ENCODE data around the gene GPLD1.
"Not testable (repeated sequence)": the region's sequence is repeated elsewhere in the genome, so short reads cannot be mapped to it uniquely, and the experiment has no call there.

The GPLD1 gene

GRCh38 chr6:24517659-24518543 is 28.5 kb upstream of the GPLD1 start:
- Histone ChIP-seq H3K27me3 (ENCODE audit: insufficient read depth, low read length) (no peaks in the 10 kb centered on the region), H3K36me3 (ENCODE audit: insufficient read depth, low read depth, low read length) (no peaks in the 10 kb centered on the region), H3K4me3 (ENCODE audit: low read length) (no peak overlapping the region), H3K27ac (ENCODE audit: low read length) (no peak overlapping the region), H3K9ac (ENCODE audit: low read depth, low read length) (no peak overlapping the region), H3K4me1 (ENCODE audit: insufficient read depth, low read length) (no peaks in the 10 kb centered on the region), H3K9me3 (ENCODE audit: insufficient read depth, low read depth, low read length) (no peaks in the 10 kb centered on the region)

GRCh38 chr6:24513602-24514001 is 24.2 kb upstream of the GPLD1 start:
- Histone ChIP-seq H3K9me3 (ENCODE audit: insufficient read depth, low read depth, low read length) (no peaks in the 10 kb centered on the region), H3K9ac (ENCODE audit: low read depth, low read length) (no peak overlapping the region), H3K27ac (ENCODE audit: low read length) (no peak overlapping the region), H3K27me3 (ENCODE audit: insufficient read depth, low read length) (no peaks in the 10 kb centered on the region), H3K4me1 (ENCODE audit: insufficient read depth, low read length) (peaks cover 5% of the 10 kb centered on the region; the same call in 1 of the 2 replicates), H3K36me3 (ENCODE audit: insufficient read depth, low read depth, low read length) (no peaks in the 10 kb centered on the region), H3K4me3 (ENCODE audit: low read length) (no peak overlapping the region)

GRCh38 chr6:24511976-24512375 is 22.6 kb upstream of the GPLD1 start:
- H3K27me3 ChIP-seq (ENCODE audit: insufficient read depth, low read length); H3K9me3 ChIP-seq (ENCODE audit: insufficient read depth, low read depth, low read length); H3K4me3 ChIP-seq (ENCODE audit: low read length); H3K4me1 ChIP-seq (ENCODE audit: insufficient read depth, low read length); H3K27ac ChIP-seq (ENCODE audit: low read length); H3K36me3 ChIP-seq (ENCODE audit: insufficient read depth, low read depth, low read length); H3K9ac ChIP-seq (ENCODE audit: low read depth, low read length): not testable (repeated sequence)

- no peak overlapping the region for H3K4me3 ChIP-seq (ENCODE audit: low read length)
- H3K27ac ChIP-seq (ENCODE audit: low read length): no peak overlapping the region
- no peak overlapping the region for H3K9ac ChIP-seq (ENCODE audit: low read depth, low read length)
- H3K9me3 ChIP-seq (ENCODE audit: insufficient read depth, low read depth, low read length): no peaks in the 10 kb centered on the region
- no peaks in the 10 kb centered on the region for H3K27me3 ChIP-seq (ENCODE audit: insufficient read depth, low read length)
- no peaks in the 10 kb centered on the region for H3K36me3 ChIP-seq (ENCODE audit: insufficient read depth, low read depth, low read length)
- H3K4me1 ChIP-seq (ENCODE audit: insufficient read depth, low read length): peaks cover 5% of the 10 kb centered on the region; the same call in 1 of the 2 replicates
Measured at GRCh38 chr6:24506814-24507520, 17.6 kb upstream of the GPLD1 start.

GRCh38 chr6:24504649-24505586 is 15.5 kb upstream of the GPLD1 start:
- Histone ChIP-seq H3K36me3 (ENCODE audit: insufficient read depth, low read depth, low read length) (no peaks in the 10 kb centered on the region), H3K4me3 (ENCODE audit: low read length) (no peak overlapping the region), H3K4me1 (ENCODE audit: insufficient read depth, low read length) (no peaks in the 10 kb centered on the region), H3K9ac (ENCODE audit: low read depth, low read length) (no peak overlapping the region), H3K27ac (ENCODE audit: low read length) (no peak overlapping the region), H3K27me3 (ENCODE audit: insufficient read depth, low read length) (no peaks in the 10 kb centered on the region), H3K9me3 (ENCODE audit: insufficient read depth, low read depth, low read length) (no peaks in the 10 kb centered on the region)

- no peaks in the 10 kb centered on the region for H3K27me3 ChIP-seq (ENCODE audit: insufficient read depth, low read length)
- no peak overlapping the region for H3K4me3 ChIP-seq (ENCODE audit: low read length)
- no peak overlapping the region for H3K9ac ChIP-seq (ENCODE audit: low read depth, low read length)
- no peaks in the 10 kb centered on the region for H3K36me3 ChIP-seq (ENCODE audit: insufficient read depth, low read depth, low read length)
- no peaks in the 10 kb centered on the region for H3K4me1 ChIP-seq (ENCODE audit: insufficient read depth, low read length)
- no peaks in the 10 kb centered on the region for H3K9me3 ChIP-seq (ENCODE audit: insufficient read depth, low read depth, low read length)
- no peak overlapping the region for H3K27ac ChIP-seq (ENCODE audit: low read length)
Measured at GRCh38 chr6:24504287-24504648, 14.9 kb upstream of the GPLD1 start.

GRCh38 chr6:24501914-24502313 is 12.5 kb upstream of the GPLD1 start:
- Histone ChIP-seq H3K4me1 (ENCODE audit: insufficient read depth, low read length) (no peaks in the 10 kb centered on the region), H3K36me3 (ENCODE audit: insufficient read depth, low read depth, low read length) (no peaks in the 10 kb centered on the region), H3K9ac (ENCODE audit: low read depth, low read length) (no peak overlapping the region), H3K4me3 (ENCODE audit: low read length) (no peak overlapping the region), H3K27ac (ENCODE audit: low read length) (no peak overlapping the region), H3K9me3 (ENCODE audit: insufficient read depth, low read depth, low read length) (no peaks in the 10 kb centered on the region), H3K27me3 (ENCODE audit: insufficient read depth, low read length) (peaks cover 2% of the 10 kb centered on the region)

GRCh38 chr6:24501374-24501773 is 12.0 kb upstream of the GPLD1 start:
- no peaks in the 10 kb centered on the region for H3K4me1 ChIP-seq (ENCODE audit: insufficient read depth, low read length)
- H3K4me3 ChIP-seq (ENCODE audit: low read length): no peak overlapping the region
- no peak overlapping the region for H3K27ac ChIP-seq (ENCODE audit: low read length)
- no peak overlapping the region for H3K9ac ChIP-seq (ENCODE audit: low read depth, low read length)
- no peaks in the 10 kb centered on the region for H3K9me3 ChIP-seq (ENCODE audit: insufficient read depth, low read depth, low read length)
- peaks cover 7% of the 10 kb centered on the region for H3K27me3 ChIP-seq (ENCODE audit: insufficient read depth, low read length)
- H3K36me3 ChIP-seq (ENCODE audit: insufficient read depth, low read depth, low read length): no peaks in the 10 kb centered on the region

- Histone ChIP-seq H3K4me1 (ENCODE audit: insufficient read depth, low read length) (peaks cover 2% of the 10 kb centered on the region; the same call in 1 of the 2 replicates), H3K36me3 (ENCODE audit: insufficient read depth, low read depth, low read length) (no peaks in the 10 kb centered on the region), H3K9me3 (ENCODE audit: insufficient read depth, low read depth, low read length) (no peaks in the 10 kb centered on the region), H3K4me3 (ENCODE audit: low read length) (no peak overlapping the region), H3K27me3 (ENCODE audit: insufficient read depth, low read length) (peaks cover 14% of the 10 kb centered on the region), H3K27ac (ENCODE audit: low read length) (no peak overlapping the region), H3K9ac (ENCODE audit: low read depth, low read length) (no peak overlapping the region)
Measured at GRCh38 chr6:24500683-24501082, 11.3 kb upstream of the GPLD1 start.

- peaks cover 32% of the 10 kb centered on the region for H3K27me3 ChIP-seq (ENCODE audit: insufficient read depth, low read length)
- H3K36me3 ChIP-seq (ENCODE audit: insufficient read depth, low read depth, low read length): no peaks in the 10 kb centered on the region
- no peaks in the 10 kb centered on the region for H3K9me3 ChIP-seq (ENCODE audit: insufficient read depth, low read depth, low read length)
- no peak overlapping the region for H3K4me3 ChIP-seq (ENCODE audit: low read length)
- peaks cover 3% of the 10 kb centered on the region; the same call in 1 of the 2 replicates for H3K4me1 ChIP-seq (ENCODE audit: insufficient read depth, low read length)
- H3K27ac ChIP-seq (ENCODE audit: low read length): no peak overlapping the region
- no peak overlapping the region for H3K9ac ChIP-seq (ENCODE audit: low read depth, low read length)
Measured at GRCh38 chr6:24497254-24497970, 8.0 kb upstream of the GPLD1 start.
